Endothelial cell of hepatic sinusoid (primary cell): ENCODE measurements around the gene TSHZ2.

Experiments
- in situ Hi-C: cut with HindIII; loops from 2 replicates; pipeline ENCODE4 v1.10.0; 2017; ENCODE audit warnings: low sequenced_read_pairs

TSHZ2 gene

DNA sequence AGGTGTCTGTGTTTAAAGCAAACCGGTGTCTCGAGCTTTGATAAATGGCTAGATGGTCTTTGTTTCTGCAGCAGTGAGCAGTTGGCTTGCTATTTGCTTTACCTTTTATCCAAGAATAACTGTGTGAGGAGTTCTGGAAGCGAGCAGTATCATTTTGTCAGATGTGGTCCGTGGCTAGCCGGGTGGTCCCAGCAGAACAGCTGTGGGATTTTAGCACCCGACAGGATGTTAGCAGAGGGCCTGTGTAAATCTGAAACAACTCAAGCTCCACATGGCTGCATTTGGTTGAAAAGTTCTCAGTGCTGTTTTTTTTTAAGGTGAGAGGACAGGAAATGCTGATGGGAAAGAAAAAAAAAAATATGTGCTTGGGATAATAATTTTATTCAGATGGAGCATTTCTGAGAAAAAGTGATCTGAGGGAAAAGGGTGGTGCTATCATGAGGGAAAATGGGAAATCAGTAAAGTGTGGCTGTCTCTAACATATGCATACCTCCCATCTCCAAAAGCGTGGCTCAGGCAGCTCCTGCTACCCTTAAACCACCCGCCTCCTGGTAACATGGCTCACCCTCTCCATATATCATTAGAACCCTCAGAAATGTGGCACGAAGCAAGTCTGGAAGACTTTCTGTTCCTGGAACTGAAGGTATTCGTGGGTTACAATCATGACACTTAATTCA lies 215.4 kb downstream of the TSHZ2 start:
- in situ Hi-C loops: no loop called here

DNA sequence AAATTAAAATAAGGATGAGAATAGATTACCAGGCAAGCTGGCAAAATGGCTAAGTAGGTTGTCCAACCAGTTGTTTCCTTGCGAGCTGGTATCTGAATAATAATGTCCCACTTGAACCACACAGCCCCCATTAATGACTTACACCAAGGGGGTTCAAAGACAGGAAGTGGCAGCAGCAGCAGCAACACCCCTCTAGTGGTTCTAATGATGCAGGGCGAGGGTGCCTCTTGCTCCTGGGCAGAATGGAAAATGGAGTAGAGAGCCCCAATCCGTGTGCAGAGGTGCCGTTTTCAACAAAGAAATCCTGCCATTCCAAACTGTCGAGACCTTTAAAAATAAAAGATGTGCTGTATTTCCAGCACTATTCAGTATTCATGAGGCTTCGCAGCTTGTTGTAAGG lies 218.1 kb downstream of the TSHZ2 start:
- in situ Hi-C loops: no loop called here

GRCh38 chr20:53191957-53192356 lies 219.8 kb downstream of the TSHZ2 start:
- in situ Hi-C loops: no loop called here

- in situ Hi-C loops: no loop called here
Measured at GRCh38 chr20:53194306-53195290, 222.4 kb downstream of the TSHZ2 start.

DNA sequence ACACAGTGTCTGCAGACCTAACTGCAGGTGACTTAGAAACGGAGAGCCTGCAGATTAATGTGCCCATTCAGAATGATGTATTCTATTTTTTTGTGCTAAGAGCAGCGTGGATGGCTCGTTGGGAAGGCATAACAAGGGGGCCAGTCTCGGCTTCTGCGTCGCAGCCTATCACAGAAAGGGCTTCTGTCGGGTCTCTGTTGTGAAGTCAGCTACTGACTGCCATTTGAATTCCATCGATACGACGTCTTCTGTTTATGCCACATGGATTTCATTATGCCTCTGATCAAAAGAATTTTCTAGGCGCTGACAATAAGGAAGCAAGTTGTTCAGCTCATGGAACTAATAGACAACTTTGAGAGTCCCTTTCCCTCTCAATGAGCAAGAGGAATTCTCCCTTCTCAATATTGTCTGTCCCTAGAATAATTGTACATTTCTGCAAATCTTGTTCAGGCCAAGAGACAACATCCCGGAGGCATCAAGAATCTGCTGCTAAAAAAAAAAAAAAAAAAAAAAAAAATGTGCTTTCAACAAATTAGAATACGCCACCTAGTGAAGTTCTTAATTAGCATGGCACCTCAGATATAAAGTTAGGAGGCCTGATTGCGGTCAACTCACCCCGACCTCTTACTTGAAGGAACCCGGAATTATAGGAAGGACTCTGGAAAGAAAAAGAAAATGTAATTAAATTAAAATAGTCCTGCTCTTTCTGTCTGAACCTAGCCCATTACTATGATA lies 223.9 kb downstream of the TSHZ2 start:
- in situ Hi-C loops: no loop called here

DNA sequence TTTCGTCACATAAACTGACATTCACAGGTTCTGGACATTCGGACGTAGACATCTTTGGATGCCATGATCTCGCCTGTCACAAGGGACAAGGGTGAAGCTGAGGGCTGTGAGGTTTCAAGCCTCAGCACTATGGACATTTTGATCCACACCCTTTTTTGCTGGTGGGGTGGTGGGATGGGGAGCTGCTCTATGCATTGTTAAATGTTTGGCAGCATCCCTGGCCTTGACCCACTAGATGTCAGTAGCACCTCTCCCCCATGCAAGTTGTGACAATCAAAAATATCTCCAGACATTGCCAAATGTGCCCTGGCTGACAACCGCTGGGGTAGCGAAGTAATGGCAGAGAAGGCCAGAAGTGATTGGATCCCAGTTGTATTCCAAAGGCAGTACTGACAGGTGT lies 229.4 kb downstream of the TSHZ2 start:
- in situ Hi-C loops: no loop called here

GRCh38 chr20:53202777-53203176 lies 230.6 kb downstream of the TSHZ2 start:
- in situ Hi-C loops: no loop called here

- in situ Hi-C loops: no loop called here
Measured at GRCh38 chr20:53205046-53205445, 232.9 kb downstream of the TSHZ2 start.

DNA sequence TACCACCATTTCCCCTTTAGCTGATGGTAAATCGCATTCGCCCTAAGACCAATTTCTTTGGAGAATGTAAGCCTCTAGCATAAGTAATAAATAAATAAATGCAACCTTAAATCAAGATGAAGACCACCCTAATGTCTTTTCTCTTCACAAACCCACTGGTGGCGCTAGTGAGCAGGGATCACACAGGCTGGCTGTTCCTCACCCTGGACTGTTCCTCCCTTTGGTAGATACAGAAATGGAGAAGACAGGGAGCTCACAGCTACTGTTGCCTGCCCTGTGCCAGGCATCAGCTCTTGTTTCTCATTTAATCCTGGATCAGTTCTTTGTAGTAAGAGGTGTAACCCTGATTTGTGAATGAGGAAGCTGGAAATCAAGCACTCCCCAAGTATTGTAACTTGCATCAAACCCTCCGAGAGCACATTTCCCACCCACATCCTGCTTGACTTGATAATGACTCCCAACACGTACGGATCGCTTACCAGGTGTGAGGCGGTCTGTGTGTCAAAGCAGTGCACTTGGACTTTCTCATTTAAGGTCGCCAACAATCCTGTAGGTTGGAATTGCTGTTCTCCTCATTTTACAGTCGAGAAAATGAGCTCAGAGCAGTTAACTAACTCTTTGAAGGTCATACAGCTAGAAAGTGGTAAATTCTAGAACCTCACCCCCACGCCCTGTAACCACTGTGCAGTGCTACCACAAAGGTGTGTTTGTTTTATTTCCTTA lies 236.1 kb downstream of the TSHZ2 start:
- in situ Hi-C loops: no loop called here

DNA sequence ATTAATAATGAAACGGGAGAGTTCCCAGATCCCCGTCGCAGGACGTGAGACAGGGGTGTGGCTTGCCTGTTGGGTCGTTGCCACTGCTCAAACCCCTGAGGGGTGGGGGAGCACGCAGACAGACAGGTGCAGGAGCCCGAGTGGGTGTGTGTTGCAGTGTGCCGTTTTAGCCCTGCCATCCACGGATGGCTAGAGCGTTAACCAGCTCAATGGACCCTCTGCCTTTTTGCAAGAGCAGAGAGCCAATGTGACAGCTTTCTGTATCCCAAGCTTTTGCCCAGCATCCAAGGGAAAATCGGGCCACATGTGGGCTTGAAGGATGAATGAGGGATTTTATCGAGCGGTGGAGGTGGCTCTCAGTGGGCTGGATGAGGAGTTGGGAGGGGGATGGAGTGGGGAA lies 237.9 kb downstream of the TSHZ2 start:
- in situ Hi-C loops: no loop called here

GRCh38 chr20:53210931-53211330 lies 238.8 kb downstream of the TSHZ2 start:
- in situ Hi-C loops: no loop called here

DNA sequence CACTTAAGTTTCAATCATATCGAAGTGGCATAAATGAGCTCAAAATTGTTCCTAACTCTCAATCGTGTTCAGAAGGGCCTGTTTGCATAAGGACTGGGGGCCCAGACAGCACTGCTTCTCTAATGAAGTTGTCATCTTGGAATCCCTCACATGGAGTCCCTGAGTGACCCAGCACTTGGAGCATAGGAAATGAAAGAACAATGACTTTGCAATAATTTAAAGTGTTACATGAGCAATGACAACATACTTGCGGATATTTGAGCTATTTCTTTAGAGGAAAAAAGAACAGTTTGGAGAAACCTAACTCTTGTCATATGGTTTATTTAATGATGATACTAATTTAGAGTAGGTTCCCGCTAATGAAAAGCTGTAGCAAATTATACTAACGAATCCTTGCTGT lies 239.9 kb downstream of the TSHZ2 start:
- in situ Hi-C loops: no loop called here

DNA sequence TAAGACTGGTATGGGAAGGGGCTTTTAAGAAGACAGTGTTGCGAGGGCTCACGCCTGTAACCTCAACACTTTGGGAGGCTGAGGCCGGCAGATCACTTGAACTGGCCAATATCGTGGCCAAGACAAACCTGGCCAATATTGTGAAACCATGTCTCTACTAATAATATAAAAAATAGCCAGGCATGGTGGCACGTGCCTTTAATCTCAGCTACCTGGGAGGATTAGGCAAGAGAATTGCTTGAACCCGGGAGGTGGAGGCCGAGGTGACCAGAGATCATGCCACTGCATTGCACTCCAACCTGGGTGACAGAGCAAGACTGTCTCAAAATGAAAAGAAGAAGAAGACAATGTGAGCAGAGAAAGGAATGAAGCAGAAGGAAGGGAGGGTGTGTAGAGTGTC lies 242.2 kb downstream of the TSHZ2 start:
- in situ Hi-C loops: no loop called here

DNA sequence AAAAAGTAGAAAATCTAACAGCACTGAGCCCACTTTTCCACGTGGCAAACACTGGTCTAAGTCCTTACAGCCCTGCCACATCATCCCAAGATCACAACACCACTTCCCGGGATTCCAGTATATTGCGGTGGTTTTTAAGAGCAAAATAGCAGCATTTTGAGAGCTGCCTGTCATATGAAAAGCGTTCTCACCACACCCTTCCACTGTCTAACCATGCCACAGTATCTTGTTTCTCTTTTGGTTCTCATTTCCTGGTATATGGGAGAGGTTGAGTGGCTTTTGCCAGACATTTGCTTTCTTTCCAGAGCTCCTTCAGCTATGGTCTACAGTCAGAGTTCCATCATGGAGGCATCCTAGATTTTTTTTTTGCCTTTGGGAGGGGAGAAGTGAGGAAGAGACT lies 243.0 kb downstream of the TSHZ2 start:
- in situ Hi-C loops: no loop called here

DNA sequence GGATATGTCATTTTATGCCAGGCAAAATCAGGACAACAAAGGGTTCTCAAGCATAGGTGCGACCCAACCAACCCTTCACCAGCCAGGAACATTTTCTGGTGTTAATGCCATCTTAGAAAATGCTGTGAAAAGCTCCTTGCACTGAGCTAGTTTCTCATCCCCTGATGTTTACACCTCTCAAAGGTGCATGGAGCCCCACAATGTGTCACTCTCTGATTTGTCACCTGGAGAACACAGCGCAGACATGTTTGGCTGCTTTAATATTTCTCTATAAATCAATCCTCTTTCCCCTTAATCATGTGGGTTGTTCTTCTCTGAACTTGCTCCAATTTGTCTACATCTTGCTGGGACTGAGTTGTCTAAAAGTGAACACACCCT lies 244.3 kb downstream of the TSHZ2 start:
- in situ Hi-C loops: no loop called here

- in situ Hi-C loops: no loop called here
Measured at GRCh38 chr20:53216856-53217576, 244.9 kb downstream of the TSHZ2 start.

DNA sequence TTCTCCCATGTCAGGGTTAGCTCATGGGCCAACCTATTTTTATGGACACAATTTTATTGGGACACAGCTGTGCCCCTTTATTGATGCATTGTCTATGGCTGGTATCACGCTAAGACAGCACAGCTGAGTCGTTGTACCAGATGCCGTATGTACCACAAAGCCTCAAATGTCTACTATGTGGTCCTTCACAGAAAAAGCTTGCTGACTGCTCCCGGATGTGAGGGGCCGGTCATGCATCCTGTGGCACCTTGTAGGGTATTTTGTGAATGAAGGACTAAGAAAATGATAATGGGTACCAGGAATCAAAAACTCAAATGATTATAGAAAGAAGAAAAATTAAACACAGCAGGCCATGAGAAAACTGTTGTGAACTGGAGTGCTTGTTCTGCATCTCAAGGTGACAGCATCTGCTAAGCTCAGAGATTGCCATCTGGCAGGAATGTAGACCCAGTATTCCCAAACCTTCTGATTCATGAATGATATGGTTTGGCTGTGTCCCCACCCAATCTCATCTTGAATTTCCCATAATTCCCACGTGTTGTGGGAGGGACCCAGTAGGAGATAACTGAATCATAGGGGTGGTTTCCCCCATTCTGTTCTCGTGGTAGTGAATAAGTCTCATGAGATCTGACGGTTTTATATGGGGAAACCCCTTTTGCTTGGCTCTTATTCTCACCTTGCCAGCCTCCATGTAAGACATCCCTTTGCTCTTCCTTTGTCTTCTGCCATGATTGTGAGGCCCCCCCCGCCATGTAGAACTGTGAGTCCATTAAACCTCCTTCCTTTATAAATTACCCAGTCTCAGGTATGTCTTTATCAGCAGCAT lies 248.5 kb downstream of the TSHZ2 start:
- in situ Hi-C loops: no loop called here

- in situ Hi-C loops: no loop called here
Measured at GRCh38 chr20:53221731-53222130, 249.6 kb downstream of the TSHZ2 start.

DNA sequence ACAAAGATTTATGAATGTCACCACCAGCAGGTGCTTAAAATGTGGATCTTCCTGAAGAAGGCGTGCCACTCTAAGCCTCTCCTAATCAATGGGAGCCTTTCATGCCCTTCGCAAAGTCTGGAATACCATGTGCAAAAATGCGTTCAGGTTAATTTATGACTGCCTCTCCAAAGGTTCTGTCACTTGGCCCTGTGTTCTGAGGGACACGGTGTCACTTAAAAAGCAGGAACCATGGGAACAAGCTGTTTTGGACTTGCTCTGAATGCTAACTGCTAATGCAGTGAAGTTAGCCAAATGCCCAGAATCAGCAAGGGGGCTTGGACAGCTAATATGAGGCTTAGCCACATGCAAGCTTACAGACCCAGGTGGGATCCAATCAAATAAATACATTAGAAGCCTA lies 250.3 kb downstream of the TSHZ2 start:
- in situ Hi-C loops: no loop called here
